GM19035 (cell line): Measurements from ENCODE around the gene PLEKHA4.
A peak's percentile ranks its signal among the peaks of the same experiment; 100 is the strongest.
"Not testable (repeated sequence)": the region's sequence is repeated elsewhere in the genome, so short reads cannot be mapped to it uniquely, and the experiment has no call there.

Source experiments
- ATAC-seq: cut with Tn5 transposase; IDR thresholded peaks from one replicate; pipeline ENCODE4 v1.9.1; 2021; ENCODE audit not compliant: unreplicated experiment

Gene PLEKHA4

DNA sequence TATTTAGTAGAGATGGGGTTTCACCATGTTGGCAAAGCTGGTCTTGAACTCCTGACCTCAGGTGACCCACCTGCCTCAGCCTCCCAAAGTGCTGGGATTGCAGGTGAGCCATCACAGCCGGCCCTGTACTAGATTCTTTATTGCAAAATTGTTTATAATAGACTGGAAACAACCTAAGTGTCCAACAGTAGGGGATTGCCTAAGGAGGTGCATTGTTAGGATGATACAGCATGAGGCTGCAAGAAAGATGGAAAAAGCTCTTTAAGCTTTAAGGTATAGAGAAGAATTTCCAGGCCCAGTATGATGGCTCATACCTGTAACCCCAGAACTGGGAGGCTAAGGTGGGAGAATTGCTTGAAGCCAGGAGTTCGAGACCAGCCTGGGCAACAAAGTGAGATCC, 65.8 kb downstream of the PLEKHA4 start:
- no peak for ATAC-seq

DNA sequence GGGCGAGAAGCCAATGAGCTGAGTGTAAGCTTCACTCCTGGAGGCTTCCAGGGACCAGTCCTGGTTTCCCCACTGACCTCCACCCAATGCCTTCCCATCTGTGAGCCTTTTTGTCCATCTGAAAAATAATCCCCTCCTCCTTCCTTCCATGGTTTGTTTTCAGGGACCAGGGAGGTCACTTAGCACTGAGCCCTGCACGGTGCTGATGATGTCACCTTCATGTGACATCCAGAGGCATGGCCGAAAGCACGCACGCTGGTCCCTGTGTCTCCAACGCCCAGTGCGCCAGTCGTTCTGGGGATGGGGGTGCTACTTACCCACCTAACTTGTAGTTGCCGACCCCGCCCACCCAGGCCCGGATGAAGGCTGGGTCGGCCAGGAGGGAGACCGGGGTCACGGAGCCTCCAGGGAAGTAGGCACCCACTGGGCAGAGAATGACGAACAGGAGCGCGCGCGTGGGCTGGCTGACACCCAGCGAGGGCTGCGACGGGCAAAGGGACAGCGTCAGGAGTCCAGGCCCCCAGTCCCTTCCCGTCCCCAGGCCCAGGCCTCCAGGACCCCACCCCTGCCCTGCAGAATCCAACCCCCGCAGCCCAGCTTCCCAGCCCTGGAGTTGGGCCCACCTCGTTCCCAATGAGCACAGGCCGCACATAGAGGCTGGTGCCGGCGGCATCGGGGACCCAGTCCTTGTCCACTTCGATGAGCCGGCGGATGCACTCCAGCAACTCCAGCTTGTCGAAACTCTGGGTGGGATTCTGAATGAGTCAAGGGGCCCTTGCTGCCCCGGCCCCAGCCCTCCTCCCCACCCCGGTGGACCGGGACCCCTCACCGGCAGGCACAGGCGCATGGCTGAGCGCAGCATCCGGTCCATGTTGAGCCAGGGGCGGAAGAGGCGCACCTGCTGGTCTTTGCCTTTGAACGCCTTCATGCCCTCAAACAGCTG, 68.8 kb downstream of the PLEKHA4 start:
- no peak for ATAC-seq

DNA sequence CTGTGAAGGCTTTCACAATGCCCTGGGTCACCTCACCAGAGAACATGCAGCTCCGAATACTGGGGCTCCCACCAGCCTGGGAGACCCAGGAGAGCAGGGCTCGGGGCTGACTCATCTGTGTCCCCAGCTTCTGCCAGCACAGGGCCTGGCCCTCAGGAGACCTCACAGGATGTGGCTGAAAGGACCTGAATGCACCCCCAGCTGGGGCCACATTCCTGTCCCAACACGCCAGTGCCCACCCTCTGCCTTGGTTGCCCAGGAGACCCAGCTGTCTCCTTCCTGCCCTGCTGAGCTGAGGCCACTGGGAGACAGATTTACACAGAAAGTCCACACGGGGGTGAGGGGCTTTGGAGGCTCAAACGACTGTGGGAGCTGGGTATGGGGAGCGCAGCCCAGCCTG, 69.5 kb downstream of the PLEKHA4 start:
- ATAC-seq = no peak

DNA sequence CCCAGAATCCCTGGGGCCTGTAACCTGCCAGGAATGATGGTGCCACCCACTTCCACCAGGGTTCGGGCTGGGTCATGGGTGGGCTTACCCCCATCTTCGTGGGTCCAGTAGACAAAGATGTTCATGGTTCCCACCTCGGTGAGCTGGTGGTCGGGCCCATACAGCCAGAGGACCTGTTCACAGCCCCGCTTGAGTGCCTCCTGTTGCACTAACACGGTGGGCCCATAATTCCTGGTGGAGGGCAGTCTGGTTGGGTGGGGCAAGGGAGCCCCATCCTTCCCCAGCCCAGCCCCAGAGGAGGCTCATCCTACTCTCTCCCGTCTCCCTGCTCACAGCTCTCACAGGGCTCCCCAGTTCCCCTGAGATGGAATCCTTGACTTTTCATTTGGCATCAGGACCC, 71.3 kb downstream of the PLEKHA4 start:
- ATAC-seq = no peak

DNA sequence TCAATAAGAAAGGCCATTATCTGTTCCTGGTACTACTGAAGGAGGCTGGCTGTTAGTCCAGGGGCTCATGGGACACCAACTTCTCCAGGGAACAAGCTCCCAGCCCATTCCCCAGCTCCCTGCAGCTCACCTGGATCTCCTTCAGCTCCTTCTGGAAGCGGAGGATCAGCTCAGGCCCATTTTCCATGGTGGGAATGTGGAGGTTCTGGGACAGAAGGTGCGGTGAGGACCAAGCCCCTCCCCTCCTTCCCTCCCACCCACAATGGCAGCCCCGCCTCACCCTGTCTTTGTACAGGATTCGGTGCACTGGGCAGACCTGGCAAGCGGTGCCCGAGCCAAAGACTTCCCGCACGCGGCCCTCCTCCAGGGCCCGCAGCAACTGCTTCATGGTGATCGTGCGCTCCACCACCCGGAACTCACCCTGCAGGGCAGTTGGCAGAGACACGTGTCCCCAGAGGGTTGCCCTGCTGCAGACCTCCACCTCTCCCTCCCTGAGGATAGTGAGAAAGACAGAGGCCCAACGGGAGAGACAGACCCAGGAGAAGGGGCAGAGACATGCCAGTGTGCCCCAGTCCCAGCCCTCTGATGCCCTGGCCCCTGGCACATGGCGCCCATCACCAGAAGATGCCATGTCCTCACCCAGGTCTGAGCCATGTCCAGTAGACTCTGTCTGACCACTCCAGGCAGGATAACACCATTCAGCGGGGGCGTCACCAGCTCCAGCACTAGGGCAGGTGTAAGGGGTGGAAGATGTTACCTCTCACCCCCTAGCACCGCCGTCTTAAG, 71.9 kb downstream of the PLEKHA4 start:
- ATAC-seq = no peak

DNA sequence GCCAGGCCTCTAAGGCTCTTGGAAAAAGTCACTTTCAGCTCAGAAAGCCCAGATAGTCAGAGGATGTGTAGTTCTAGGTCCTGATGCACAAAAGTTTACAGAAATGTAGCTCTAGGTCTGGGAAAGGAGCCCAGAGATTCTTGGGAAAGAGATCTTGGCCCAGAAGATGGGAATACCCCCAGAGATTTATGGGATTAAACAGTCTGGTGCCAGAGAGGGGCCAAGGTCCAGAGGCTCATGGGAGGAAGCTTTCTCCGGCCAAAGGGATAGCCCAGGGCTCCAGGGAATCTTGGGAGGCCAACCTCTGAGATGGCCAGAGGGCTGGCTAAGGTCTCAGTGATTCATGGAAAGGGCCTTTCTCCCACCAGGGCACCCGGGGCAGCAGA, 72.7 kb downstream of the PLEKHA4 start:
- no peak for ATAC-seq

DNA sequence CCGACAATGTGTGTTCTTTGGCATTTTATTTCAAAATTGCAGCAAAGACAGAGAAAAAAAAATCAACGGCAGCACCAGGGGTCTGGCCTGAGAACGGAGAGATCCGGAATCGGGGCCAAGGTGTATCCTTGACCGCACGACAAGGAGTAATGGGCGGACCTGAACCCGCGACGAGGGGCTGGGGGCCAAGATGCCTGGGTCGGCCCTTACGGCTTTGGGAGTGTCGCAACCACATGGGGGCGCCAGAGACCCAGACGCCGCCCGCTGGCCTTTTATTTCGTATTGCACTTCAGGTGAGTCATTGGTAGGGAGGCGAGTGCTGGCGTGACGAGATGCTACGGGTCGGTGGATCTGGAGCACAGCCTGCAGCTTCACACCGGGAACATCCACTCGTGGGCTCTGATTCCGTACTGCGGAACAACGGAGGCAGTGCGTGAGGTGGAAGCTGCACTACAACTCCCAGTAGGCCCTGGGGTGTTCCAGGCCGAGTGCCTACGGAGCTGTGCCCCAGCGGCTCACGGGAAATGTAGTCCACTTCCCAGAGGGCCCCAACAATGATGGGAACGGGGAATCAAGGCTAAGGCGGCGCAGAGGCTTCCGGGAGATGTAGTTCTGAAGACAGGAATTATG, 73.2 kb downstream of the PLEKHA4 start:
- peak; percentile 73 for ATAC-seq

DNA sequence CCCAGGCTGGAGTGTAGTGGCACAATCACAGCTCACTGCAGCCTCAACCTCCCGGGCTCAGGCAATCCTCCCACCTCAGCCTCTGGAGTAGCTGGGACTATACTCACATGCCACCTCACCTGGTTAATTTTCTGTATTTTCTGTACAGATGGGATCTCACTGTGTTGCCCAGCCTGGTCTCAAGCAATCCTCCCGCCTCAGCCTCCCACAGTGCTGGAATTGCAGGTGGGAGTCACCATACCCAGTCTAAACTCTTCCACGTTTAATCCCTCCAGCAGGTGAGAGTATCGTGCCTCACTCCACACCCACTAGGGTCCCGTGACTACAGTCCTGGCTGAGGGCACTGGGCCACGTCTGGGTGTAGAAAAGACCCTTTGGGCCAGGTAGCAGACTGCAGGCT, 74.1 kb downstream of the PLEKHA4 start:
- no peak for ATAC-seq

DNA sequence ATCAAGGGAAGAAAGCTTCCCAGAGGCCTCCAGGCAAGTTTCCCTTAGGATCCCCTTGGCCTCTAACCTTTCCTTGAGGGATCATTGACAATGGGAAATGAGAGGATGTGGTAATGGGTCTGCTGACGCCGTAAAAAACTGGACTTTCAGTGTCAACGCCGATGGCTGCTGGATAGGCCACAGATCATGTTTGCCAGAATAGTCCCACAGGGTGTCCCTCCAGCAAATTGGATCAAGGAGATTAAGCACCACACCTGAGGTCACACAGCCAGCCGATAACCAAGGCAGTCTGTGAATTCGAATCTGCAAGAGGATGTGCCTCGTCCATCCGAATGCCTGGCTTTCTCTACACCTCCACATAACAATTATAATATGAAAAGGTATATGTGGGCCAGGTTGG, 75.1 kb downstream of the PLEKHA4 start:
- no peak for ATAC-seq

DNA sequence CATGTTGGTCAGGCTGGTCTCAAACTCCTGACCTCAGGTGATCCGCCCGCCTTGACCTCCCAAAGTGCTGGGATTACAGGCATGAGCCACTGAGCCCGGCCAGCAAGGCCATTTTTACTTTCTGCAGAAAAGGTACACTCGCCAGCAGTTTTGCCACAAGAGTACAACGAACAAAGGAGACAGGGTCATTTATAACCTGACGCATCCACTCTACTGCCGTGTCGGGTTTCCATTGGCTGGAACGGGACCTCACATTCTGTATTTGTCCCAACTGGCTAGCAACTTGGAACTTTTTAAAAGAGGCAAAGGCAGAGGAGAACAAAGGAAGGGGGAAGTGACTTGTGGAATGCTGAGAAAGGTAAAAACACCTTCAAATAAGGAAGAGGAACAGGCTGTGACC, 81.1 kb downstream of the PLEKHA4 start:
- ATAC-seq = not testable (repeated sequence)
